IMR-90 (cell line): ENCODE measurements around the gene FAM228B. TPM values are rescaled to one million over a fixed set of nuclear protein-coding genes. Genes with fewer than 3 reads are reported as not detected.

Experiments
- ATAC-seq: fragments of 200-7000 bp; cut with Tn5 transposase; 2 replicates; pipeline ENCODE4 v1.9.1; 2020; ENCODE audit warnings: low read depth, mild to moderate bottlenecking, moderate library complexity
- BruUV-seq: library from RNA; stranded (reverse); fragments of 400-500 nt; replicated peaks from 2 replicates; lab custom pipeline; 2021; lab: Mats Ljungman, UMichigan
- CTCF ChIA-PET: fragments of 300-600 bp; formaldehyde crosslinking; extraction: SDS; loops from one replicate; lab custom pipeline; 2021; ENCODE audit warnings: antibody characterized with exemption; lab: Yijun Ruan, JAX
- POLR2A ChIA-PET: fragments of 300-600 bp; sonication (Branson Sonifier 250); formaldehyde crosslinking; loops from one replicate; lab custom pipeline; 2022; ENCODE audit warnings: antibody characterized with exemption; ENCODE audit not compliant: unreplicated experiment; lab: Charles Lee
- DNase-seq: peaks from one replicate; pipeline ENCODE4 v3.0.0; 2013
- H2AFZ ChIP-seq: replicated peaks from 2 replicates; pipeline ENCODE3; 2013; ENCODE audit warnings: low read length, mild to moderate bottlenecking; ENCODE audit not compliant: poor library complexity
- H2AK5ac ChIP-seq: 2 replicates; pipeline ENCODE4 v1.6.1; 2013; ENCODE audit warnings: low read depth, low read length, inconsistent platforms
- H2AK9ac ChIP-seq: replicated peaks from 2 replicates; pipeline ENCODE3; 2013; ENCODE audit warnings: mild to moderate bottlenecking, low read depth, low read length, moderate library complexity; ENCODE audit not compliant: poor library complexity
- H2BK120ac ChIP-seq: 2 replicates; pipeline ENCODE4 v1.6.1; 2013; ENCODE audit warnings: low read depth, low read length, inconsistent platforms
- H2BK15ac ChIP-seq: 3 replicates; pipeline ENCODE4 v1.6.1; 2013; ENCODE audit warnings: low read depth, low read length, inconsistent platforms
- H2BK20ac ChIP-seq: 2 replicates; pipeline ENCODE4 v1.6.1; 2013; ENCODE audit warnings: low read depth, mild to moderate bottlenecking, inconsistent platforms, low read length, moderate library complexity
- H2BK5ac ChIP-seq: 2 replicates; pipeline ENCODE4 v1.6.1; 2013; ENCODE audit warnings: mild to moderate bottlenecking, low read depth, low read length, inconsistent platforms; ENCODE audit not compliant: poor library complexity, severe bottlenecking
- H3K14ac ChIP-seq: replicated peaks from 2 replicates; pipeline ENCODE4 v1.6.1; 2013; ENCODE audit warnings: low read depth, low read length, inconsistent platforms
- H3K18ac ChIP-seq: 2 replicates; pipeline ENCODE4 v1.6.1; 2013; ENCODE audit warnings: low read depth, low read length, control low read depth
- H3K23ac ChIP-seq: 2 replicates; pipeline ENCODE4 v1.6.1; 2013; ENCODE audit warnings: low read depth, low read length, inconsistent platforms
- H3K27ac ChIP-seq: 2 replicates; pipeline ENCODE4 v1.5.1; 2013; ENCODE audit warnings: mild to moderate bottlenecking, control low read depth, low read length; ENCODE audit not compliant: insufficient read depth
- H3K27me3 ChIP-seq: 2 replicates; pipeline ENCODE4 v1.6.1; 2013; ENCODE audit warnings: low read length; ENCODE audit not compliant: control insufficient read depth, insufficient read depth
- H3K36me3 ChIP-seq: 2 replicates; pipeline ENCODE4 v1.6.1; 2013; ENCODE audit warnings: low read length, mixed read lengths; ENCODE audit not compliant: control insufficient read depth, insufficient read depth
- H3K4ac ChIP-seq: 2 replicates; pipeline ENCODE4 v1.6.1; 2013; ENCODE audit warnings: low read depth, low read length, inconsistent platforms
- H3K4me1 ChIP-seq: 2 replicates; pipeline ENCODE4 v1.6.1; 2013; ENCODE audit warnings: low read length, mixed read lengths; ENCODE audit not compliant: control insufficient read depth, insufficient read depth
- H3K4me2 ChIP-seq: 2 replicates; pipeline ENCODE4 v1.6.1; 2013; ENCODE audit warnings: low read depth, mild to moderate bottlenecking, control low read depth, low read length, moderate library complexity
- H3K4me3 ChIP-seq: 2 replicates; pipeline ENCODE4 v1.5.1; 2013; ENCODE audit warnings: low read depth, mild to moderate bottlenecking, control low read depth, low read length, moderate library complexity; ENCODE audit not compliant: insufficient read depth
- H3K56ac ChIP-seq: 2 replicates; pipeline ENCODE4 v1.6.1; 2013; ENCODE audit warnings: low read length, inconsistent platforms; ENCODE audit not compliant: insufficient read depth; ENCODE audit errors: extremely low read depth
- H3K79me1 ChIP-seq, 2 experiments: 2 replicates each; pipeline ENCODE4 v1.6.1; 2013; ENCODE audit warnings: low read length in 2 of 2, inconsistent platforms in 1 of 2, low read depth in 1 of 2
- H3K9ac ChIP-seq: 2 replicates; pipeline ENCODE4 v1.6.1; 2013; ENCODE audit warnings: low read depth, low read length, control low read depth
- H3K9me1 ChIP-seq: 2 replicates; pipeline ENCODE4 v1.6.1; 2013; ENCODE audit warnings: low read length, inconsistent platforms; ENCODE audit not compliant: insufficient read depth
- H3K9me3 ChIP-seq: 2 replicates; pipeline ENCODE4 v1.6.1; 2013; ENCODE audit warnings: low read length; ENCODE audit not compliant: control insufficient read depth, insufficient read depth
- H4K20me1 ChIP-seq: 2 replicates; pipeline ENCODE4 v1.6.1; 2013; ENCODE audit warnings: low read length, inconsistent platforms; ENCODE audit not compliant: insufficient read depth
- H4K5ac ChIP-seq: 2 replicates; pipeline ENCODE4 v1.6.1; 2013; ENCODE audit warnings: mild to moderate bottlenecking, low read depth, low read length, control low read depth
- H4K8ac ChIP-seq, 2 experiments: 2 replicates each; pipeline ENCODE4 v1.6.1; 2013; ENCODE audit warnings: low read depth in 2 of 2, low read length in 2 of 2, control low read depth in 1 of 2, inconsistent platforms in 1 of 2
- H4K91ac ChIP-seq: 2 replicates; pipeline ENCODE4 v1.6.1; 2013; ENCODE audit warnings: low read depth, low read length, inconsistent platforms; ENCODE audit not compliant: insufficient read depth
- BHLHE40 ChIP-seq: fragments of 150-350 bp; IDR thresholded peaks from 2 replicates; pipeline ENCODE4 v1.6.1; 2016; ENCODE audit warnings: mild to moderate bottlenecking, low read depth, low read length
- CEBPB ChIP-seq: IDR thresholded peaks from 2 replicates; pipeline ENCODE4 v1.6.1; 2012; ENCODE audit warnings: low read depth, low read length, improper control_type of control experiment
- CHD1 ChIP-seq: IDR thresholded peaks from 2 replicates; pipeline ENCODE4 v1.6.1; 2012; ENCODE audit warnings: low read depth, low read length, improper control_type of control experiment
- ELK1 ChIP-seq: fragments of 150-350 bp; IDR thresholded peaks from 2 replicates; pipeline ENCODE4 v1.6.1; 2016; ENCODE audit warnings: low read depth, mild to moderate bottlenecking, low read length, moderate library complexity, borderline replicate concordance
- FOS ChIP-seq: fragments of 150-350 bp; IDR thresholded peaks from 2 replicates; pipeline ENCODE4 v1.6.1; 2016; ENCODE audit warnings: low read depth, low read length
- MAFK ChIP-seq: IDR thresholded peaks from 2 replicates; pipeline ENCODE4 v1.6.1; 2012; ENCODE audit warnings: low read depth, low read length, improper control_type of control experiment
- MAZ ChIP-seq: IDR thresholded peaks from 2 replicates; pipeline ENCODE4 v1.6.1; 2012; ENCODE audit warnings: low read depth, mild to moderate bottlenecking, low read length, improper control_type of control experiment, moderate library complexity, borderline replicate concordance
- NFE2L2 ChIP-seq: fragments of 150-350 bp; IDR thresholded peaks from 2 replicates; pipeline ENCODE4 v1.6.1; 2016; ENCODE audit warnings: low read depth, mild to moderate bottlenecking, low read length
- RAD21 ChIP-seq: IDR thresholded peaks from 2 replicates; pipeline ENCODE4 v1.6.1; 2012; ENCODE audit warnings: low read length, improper control_type of control experiment
- RCOR1 ChIP-seq: IDR thresholded peaks from 2 replicates; pipeline ENCODE4 v1.6.1; 2012; ENCODE audit warnings: mild to moderate bottlenecking, low read length, improper control_type of control experiment; ENCODE audit not compliant: insufficient replicate concordance
- RFX5 ChIP-seq: IDR thresholded peaks from 2 replicates; pipeline ENCODE4 v1.8.0; 2012; ENCODE audit warnings: low read depth, mild to moderate bottlenecking, low read length, moderate library complexity
- SMC3 ChIP-seq: fragments of 150-350 bp; IDR thresholded peaks from 2 replicates; pipeline ENCODE4 v1.6.1; 2016; ENCODE audit warnings: low read depth, mild to moderate bottlenecking, antibody characterized with exemption, low read length, moderate library complexity
- USF2 ChIP-seq: fragments of 150-350 bp; IDR thresholded peaks from 2 replicates; pipeline ENCODE4 v1.6.1; 2017; ENCODE audit warnings: mild to moderate bottlenecking, antibody characterized with exemption, low read length, low read depth
- WGBS, 2 experiments: methylation state at CpG; one replicate each; pipeline versions ENCODE4 v1.1.5 to v1.1.7; 2013; ENCODE audit warnings: missing lambda C conversion rate in 2 of 2; ENCODE audit not compliant: insufficient read length in 1 of 2; ENCODE audit errors: extremely low coverage in 2 of 2; 5-methylcytosine and 5-hydroxymethylcytosine counted together
- dilution Hi-C: fragments of 300-500 bp; cut with HindIII; formaldehyde crosslinking; loops from one replicate; pipeline ENCODE4 v1.14.3; 2018; ENCODE audit warnings: low sequenced_read_pairs; ENCODE audit not compliant: unreplicated experiment
- in situ Hi-C: fragments of 300-500 bp; cut with MboI; formaldehyde crosslinking; loops from 3 replicates; pipeline ENCODE4 v1.14.3; 2019; ENCODE audit warnings: low sequenced_read_pairs, inconsistent platforms, mixed read lengths
- intact Hi-C: fragments of 100-400 bp; cut with micrococcal nuclease; formaldehyde crosslinking; loops from 2 replicates; pipeline ENCODE4 v1.10.0; 2022
- polyA plus RNA-seq, 3 experiments: library from polyadenylated mRNA; depleted of rRNA; stranded (reverse); fragments of >200 nt; gene quantifications; 2 replicates each; pipeline ENCODE4 v1.2.3, GENCODE V29; 2012; ENCODE audit warnings: low replicate concordance in 1 of 3
- total RNA-seq: library from RNA; depleted of rRNA; stranded (reverse); fragments of >200 nt; gene quantifications from 2 replicates; pipeline ENCODE4 v1.2.3, GENCODE V29; 2012
- TF ChIP-seq, protein P1 (sequence below): conservative IDR thresholded peaks from 2 replicates; pipeline ENCODE4 v1.5.1; 2012; ENCODE audit warnings: mild to moderate bottlenecking, low read depth, low read length, improper control_type of control experiment

FAM228B gene
- total and polyA plus RNA-seq, 2 of the 4 experiments (the other 2 are of a cell fraction) = 2.0 to 2.9 TPM

GRCh38 chr2:24210106-24210455 lies 86.8 kb downstream of the FAM228B start:
- TF ChIP-seq, protein P1, sequence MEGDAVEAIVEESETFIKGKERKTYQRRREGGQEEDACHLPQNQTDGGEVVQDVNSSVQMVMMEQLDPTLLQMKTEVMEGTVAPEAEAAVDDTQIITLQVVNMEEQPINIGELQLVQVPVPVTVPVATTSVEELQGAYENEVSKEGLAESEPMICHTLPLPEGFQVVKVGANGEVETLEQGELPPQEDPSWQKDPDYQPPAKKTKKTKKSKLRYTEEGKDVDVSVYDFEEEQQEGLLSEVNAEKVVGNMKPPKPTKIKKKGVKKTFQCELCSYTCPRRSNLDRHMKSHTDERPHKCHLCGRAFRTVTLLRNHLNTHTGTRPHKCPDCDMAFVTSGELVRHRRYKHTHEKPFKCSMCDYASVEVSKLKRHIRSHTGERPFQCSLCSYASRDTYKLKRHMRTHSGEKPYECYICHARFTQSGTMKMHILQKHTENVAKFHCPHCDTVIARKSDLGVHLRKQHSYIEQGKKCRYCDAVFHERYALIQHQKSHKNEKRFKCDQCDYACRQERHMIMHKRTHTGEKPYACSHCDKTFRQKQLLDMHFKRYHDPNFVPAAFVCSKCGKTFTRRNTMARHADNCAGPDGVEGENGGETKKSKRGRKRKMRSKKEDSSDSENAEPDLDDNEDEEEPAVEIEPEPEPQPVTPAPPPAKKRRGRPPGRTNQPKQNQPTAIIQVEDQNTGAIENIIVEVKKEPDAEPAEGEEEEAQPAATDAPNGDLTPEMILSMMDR = no peak
- TF ChIP-seq CEBPB = no peak
- no peak for TF ChIP-seq RCOR1
- no peak for TF ChIP-seq SMC3
- no peak for TF ChIP-seq MAZ
- TF ChIP-seq FOS = no peak
- no peak for TF ChIP-seq CHD1
- TF ChIP-seq MAFK = no peak
- TF ChIP-seq RFX5 = no peak
- no peak for TF ChIP-seq USF2
- no peak for TF ChIP-seq NFE2L2
- TF ChIP-seq RAD21 = no peak
- no peak for TF ChIP-seq ELK1
- no peak for TF ChIP-seq BHLHE40
- no peak overlapping the region for H3K9ac ChIP-seq
- H3K4me2 ChIP-seq = no peak overlapping the region
- ATAC-seq (no peak), DNase-seq (no peak)
- no peaks in the 10 kb centered on the region for H3K79me1 ChIP-seq
- POLR2A ChIA-PET = no interaction called here
- no peak overlapping the region for H4K5ac ChIP-seq
- H3K4me1 ChIP-seq = no peaks in the 10 kb centered on the region
- BruUV-seq = no TSS peak
- H2AFZ ChIP-seq = no peak overlapping the region
- dilution Hi-C loops (no loop called here), in situ Hi-C loops (no loop called here), intact Hi-C loops (no loop called here)
- WGBS, 2 experiments = no CpG with 5 or more reads among the region's 2 CpGs
- no peak overlapping the region for H3K56ac ChIP-seq
- H3K27ac ChIP-seq = no peak overlapping the region
- H3K18ac ChIP-seq = no peak overlapping the region
- H3K9me3 ChIP-seq = no peaks in the 10 kb centered on the region
- peaks cover 34% of the 10 kb centered on the region for H3K36me3 ChIP-seq
- H2BK15ac ChIP-seq = no peak overlapping the region
- H2AK9ac ChIP-seq = no peak overlapping the region
- H3K14ac ChIP-seq = no peak overlapping the region
- CTCF ChIA-PET = interaction anchor here (0.5 kb wide), 1 partner anchor 283 kb away, joined by 5 read pairs; the partner anchor contains the start of gene ATAD2B
- no peaks in the 10 kb centered on the region for H3K27me3 ChIP-seq
- H3K23ac ChIP-seq = no peak overlapping the region
- H4K91ac ChIP-seq = no peak overlapping the region
- no peak overlapping the region for H4K8ac ChIP-seq
- H2BK5ac ChIP-seq = no peak overlapping the region
- H4K20me1 ChIP-seq = no peaks in the 10 kb centered on the region; the same call in 1 of the 2 replicates
- H3K4me3 ChIP-seq = no peak overlapping the region
- no peak overlapping the region for H2BK120ac ChIP-seq
- no peak overlapping the region for H2BK20ac ChIP-seq
- no peak overlapping the region for H2AK5ac ChIP-seq
- H3K4ac ChIP-seq = no peak overlapping the region
- H3K9me1 ChIP-seq = no peaks in the 10 kb centered on the region; the same call in 1 of the 2 replicates
